HG03565 (cell line): Measurements from ENCODE around the gene CIZ1.

ENCODE experiments used
- ATAC-seq: cut with Tn5 transposase; IDR thresholded peaks from one replicate; pipeline ENCODE4 v1.9.1; 2021; ENCODE audit warnings: mild to moderate bottlenecking, moderate library complexity; ENCODE audit not compliant: unreplicated experiment

CIZ1 gene

GRCh38 chr9:128116104-128117083 is 75.0 kb downstream of the CIZ1 start:
- ATAC-seq = no peak
